GM19351 (cell line): ENCODE measurements around the gene PPP1CA.

Source experiments
- ATAC-seq: cut with Tn5 transposase; IDR thresholded peaks from one replicate; pipeline ENCODE4 v1.9.1; 2021; ENCODE audit warnings: mild to moderate bottlenecking, moderate library complexity; ENCODE audit not compliant: unreplicated experiment

PPP1CA gene

GRCh38 chr11:67370351-67371076, 31.1 kb downstream of the PPP1CA start:
- ATAC-seq, result no peak

GRCh38 chr11:67369801-67370284, 31.8 kb downstream of the PPP1CA start:
- no peak for ATAC-seq

GRCh38 chr11:67369275-67369674, 32.4 kb downstream of the PPP1CA start:
- ATAC-seq, result no peak

- no peak for ATAC-seq
These were observed 33.0 kb downstream of the PPP1CA start for GRCh38 chr11:67368621-67369020.

GRCh38 chr11:67367761-67368227, 33.9 kb downstream of the PPP1CA start:
- no peak for ATAC-seq

- ATAC-seq, result no peak
These were observed 34.5 kb downstream of the PPP1CA start for GRCh38 chr11:67366961-67367760.

GRCh38 chr11:67366546-67366945, 35.1 kb downstream of the PPP1CA start:
- no peak for ATAC-seq

DNA sequence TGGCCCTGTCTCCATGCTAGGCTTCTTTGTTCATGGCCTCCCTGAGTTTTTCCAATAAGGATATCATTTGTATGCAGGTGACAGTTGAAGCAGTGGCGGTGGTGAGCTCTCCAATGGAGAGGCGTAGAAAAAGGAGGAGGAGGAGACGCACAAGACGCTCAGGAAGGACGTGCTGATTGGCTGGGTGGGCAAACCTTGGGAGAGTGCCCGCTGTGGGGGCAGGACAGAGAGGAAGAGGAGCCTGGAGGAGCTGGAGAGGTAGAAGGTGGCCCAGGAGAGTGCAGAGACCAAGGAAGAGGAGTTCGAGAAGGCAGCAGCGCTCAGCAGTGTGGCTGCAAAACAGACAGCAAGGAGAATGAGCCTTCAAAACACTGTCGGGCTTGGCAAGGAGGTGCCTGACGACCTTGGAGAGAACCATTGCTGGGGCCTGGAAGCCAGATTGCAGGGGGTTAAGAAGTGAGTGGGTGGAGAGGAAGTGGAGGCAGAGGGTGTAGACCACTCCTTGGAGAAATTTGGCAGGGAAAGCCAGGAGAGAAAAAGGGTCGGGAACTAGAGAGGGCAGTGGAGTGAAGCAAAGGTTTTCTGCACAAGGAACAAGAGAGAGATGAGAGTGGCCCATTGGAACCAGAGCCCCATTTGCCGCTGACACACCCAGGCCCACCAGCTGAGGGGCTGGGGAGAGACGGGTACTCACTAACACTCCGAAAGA, 35.8 kb downstream of the PPP1CA start:
- no peak for ATAC-seq

GRCh38 chr11:67364783-67365722, 36.6 kb downstream of the PPP1CA start:
- no peak for ATAC-seq

- no peak for ATAC-seq
These were observed 37.5 kb downstream of the PPP1CA start for GRCh38 chr11:67364169-67364568.

- no peak for ATAC-seq
These were observed 43.6 kb downstream of the PPP1CA start for GRCh38 chr11:67357831-67358670.

- ATAC-seq, result no peak
These were observed 44.6 kb downstream of the PPP1CA start for GRCh38 chr11:67356864-67357561.

DNA sequence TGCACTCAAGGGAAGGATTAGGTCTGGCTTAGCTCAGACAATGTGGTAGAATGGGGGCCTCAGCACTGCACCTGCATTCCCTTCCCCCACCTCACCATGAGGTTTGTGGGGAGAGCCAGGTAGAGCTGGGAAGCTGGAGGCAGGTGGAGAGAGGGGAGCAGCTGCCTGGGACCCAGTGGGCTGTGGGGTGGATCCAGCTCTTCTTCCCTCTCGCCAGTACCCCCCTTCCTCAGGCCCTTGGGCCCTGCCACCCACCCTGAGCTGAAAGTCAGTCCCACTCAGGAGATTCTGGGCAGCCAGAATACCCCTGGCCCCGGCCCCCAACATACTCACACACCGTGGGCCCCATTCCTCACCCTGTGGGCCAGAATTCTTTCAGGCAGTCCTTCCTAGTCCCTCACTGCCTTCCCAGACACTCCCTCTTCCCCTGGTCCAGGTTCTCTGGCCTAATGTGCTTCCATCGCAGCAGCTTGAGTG, 45.2 kb downstream of the PPP1CA start:
- no peak for ATAC-seq

GRCh38 chr11:67355794-67356386, 45.8 kb downstream of the PPP1CA start:
- no peak for ATAC-seq

- no peak for ATAC-seq
These were observed 46.5 kb downstream of the PPP1CA start for GRCh38 chr11:67355023-67355793.

DNA sequence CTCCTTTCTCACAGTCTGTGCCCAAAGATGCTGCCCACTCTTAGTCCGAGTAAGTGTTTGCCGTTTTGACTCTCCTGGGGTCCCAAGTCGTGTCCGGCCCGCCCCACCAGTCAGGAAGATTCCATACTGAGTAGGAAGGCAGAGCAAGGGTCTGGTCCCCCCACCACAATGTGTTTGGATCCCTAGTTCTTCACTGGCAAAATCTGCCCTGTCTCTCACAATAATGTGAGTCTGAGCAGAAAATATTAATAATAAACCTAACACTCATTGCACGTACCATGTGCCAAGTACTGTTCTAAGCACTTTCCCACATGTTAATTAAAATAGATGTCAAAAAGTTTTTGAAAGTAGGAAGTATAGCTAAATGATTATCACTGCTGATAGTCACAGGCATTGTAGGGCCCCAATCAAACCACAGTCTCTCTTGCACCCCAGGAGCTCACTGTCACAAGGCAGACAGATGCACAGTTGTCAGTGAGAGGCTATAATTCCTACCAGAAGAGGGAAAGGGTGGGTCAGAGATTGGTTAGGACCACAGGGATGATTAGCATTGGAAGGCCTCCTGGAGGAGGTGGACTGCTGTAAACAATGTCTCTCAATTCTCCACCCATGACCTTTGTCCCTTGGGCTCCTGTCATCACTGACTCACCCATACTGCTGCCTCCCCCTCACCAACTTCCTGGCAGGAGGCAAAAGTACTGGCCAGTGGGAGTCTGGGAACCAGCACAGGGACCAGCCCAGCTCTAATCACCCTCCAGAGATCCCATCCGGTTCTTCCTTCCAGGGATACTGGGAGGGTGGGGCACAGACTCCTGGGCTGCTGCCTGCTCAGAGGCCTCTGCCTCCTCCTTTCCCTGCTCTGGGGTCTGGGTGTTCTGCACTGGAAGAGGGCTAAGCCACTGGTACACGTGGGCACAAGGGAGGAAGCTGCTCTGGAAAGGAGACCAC, 47.3 kb downstream of the PPP1CA start:
- no peak for ATAC-seq
